Stimulated activated CD8-positive, alpha-beta memory T cell treated with anti-CD3 and anti-CD28 coated beads, Interleukin-7, amount 100 ng/mL, for 48 hours (primary cell): ENCODE measurements around the gene NAA80.
"Not testable (repeated sequence)": the region's sequence is repeated elsewhere in the genome, so short reads cannot be mapped to it uniquely, and the experiment has no call there.

ENCODE experiments used
- DNase-seq, 2 donors: peaks; one replicate each; pipeline ENCODE4 v3.0.0-alpha.2; 2020; ENCODE audit warnings: low read depth in 1 of 2; ENCODE audit errors: extremely low read depth in 1 of 2

The NAA80 gene

GRCh38 chr3:50272538-50272910, 26.7 kb downstream of the NAA80 start:
- DNase-seq: not testable (repeated sequence)

- DNase-seq: no peak
Observed at GRCh38 chr3:50271314-50271936, 27.8 kb downstream of the NAA80 start.

- DNase-seq: no peak
Observed at GRCh38 chr3:50270422-50271224, 28.6 kb downstream of the NAA80 start.

GRCh38 chr3:50269977-50270413, 29.2 kb downstream of the NAA80 start:
- no peak for DNase-seq

- no peak for DNase-seq
Observed at GRCh38 chr3:50269460-50269859, 29.7 kb downstream of the NAA80 start.

GRCh38 chr3:50268703-50269451, 30.3 kb downstream of the NAA80 start, which contains the start of gene SEMA3B:
TSS of gene SEMA3B (plus strand) at chr3:50269147. CDS start at chr3:50269241, 94 bp downstream.
- no peak for DNase-seq

- no peak for DNase-seq
Observed at GRCh38 chr3:50268276-50268675, 30.9 kb downstream of the NAA80 start.

- no peak for DNase-seq
Observed at GRCh38 chr3:50267280-50267913, 31.8 kb downstream of the NAA80 start.

- DNase-seq: no peak
Observed at GRCh38 chr3:50266836-50267235, 32.4 kb downstream of the NAA80 start.

GRCh38 chr3:50266017-50266416, 33.2 kb downstream of the NAA80 start:
- DNase-seq: no peak

GRCh38 chr3:50265571-50265970, 33.6 kb downstream of the NAA80 start:
- no peak for DNase-seq

GRCh38 chr3:50264964-50265485, 34.2 kb downstream of the NAA80 start:
- no peak for DNase-seq

- DNase-seq: no peak
Observed at GRCh38 chr3:50264383-50264963, 34.7 kb downstream of the NAA80 start.

- no peak for DNase-seq
Observed at GRCh38 chr3:50263478-50264382, 35.5 kb downstream of the NAA80 start.

- DNase-seq: no peak
Observed at GRCh38 chr3:50262778-50263177, 36.4 kb downstream of the NAA80 start.

- DNase-seq: not testable (repeated sequence)
Observed at GRCh38 chr3:50262200-50262599, 37.0 kb downstream of the NAA80 start.

GRCh38 chr3:50261505-50261904, 37.7 kb downstream of the NAA80 start:
- no peak for DNase-seq

GRCh38 chr3:50260942-50261441, 38.2 kb downstream of the NAA80 start:
- DNase-seq: no peak
